Vagina (tissue), 2 donors: ENCODE results near the gene DNMT3A. TPM values are rescaled to one million over a fixed set of nuclear protein-coding genes. Genes with fewer than 3 reads are reported as not detected.

Source experiments
- DNase-seq, 2 donors: peaks; one replicate each; pipeline ENCODE4 v3.0.0-alpha.2; 2017; ENCODE audit errors: extremely low spot score in 2 of 2
- H3K27ac ChIP-seq: fragments of 200-600 bp; sonication (generic); one replicate; pipeline ENCODE4 v1.5.1; 2019
- H3K27me3 ChIP-seq: fragments of 200-600 bp; sonication (generic); one replicate; pipeline ENCODE4 v1.5.1; 2019
- H3K36me3 ChIP-seq, 2 donors: fragments of 200-600 bp; sonication (generic); one replicate each; pipeline ENCODE4 v1.5.1; 2017 to 2019
- H3K4me1 ChIP-seq: fragments of 200-600 bp; sonication (generic); one replicate; pipeline ENCODE4 v1.5.1; 2019
- H3K4me3 ChIP-seq, 2 donors: fragments of 200-600 bp; sonication (generic); 1 replicate in 1 of 2; 2 replicates in 1 of 2; pipeline ENCODE4 v1.5.1; 2016 to 2019
- H3K9me3 ChIP-seq: fragments of 200-600 bp; sonication (generic); one replicate; pipeline ENCODE4 v1.5.1; 2019
- CTCF ChIP-seq, 3 experiments: fragments of 450-650 bp in 2 of 3; fragments of 200-600 bp in 1 of 3; sonication (generic) in 1 of 3; IDR thresholded peaks; one replicate each; pipeline ENCODE4 v1.5.1; 2017 to 2019; ENCODE audit warnings: antibody characterized with exemption in 3 of 3, mild to moderate bottlenecking in 2 of 3, moderate library complexity in 2 of 3
- POLR2A ChIP-seq, 2 donors: fragments of 450-650 bp; IDR thresholded peaks; one replicate each; pipeline ENCODE4 v1.6.1; 2017; ENCODE audit warnings: antibody characterized with exemption in 2 of 2, mild to moderate bottlenecking in 2 of 2, moderate library complexity in 2 of 2
- POLR2AphosphoS5 ChIP-seq, 2 donors: sonication (generic); formaldehyde crosslinking; IDR thresholded peaks; one replicate each; pipeline ENCODE4 v1.9.0; 2017; ENCODE audit warnings: antibody characterized with exemption in 2 of 2, mild to moderate bottlenecking in 2 of 2, low read depth in 1 of 2; ENCODE audit not compliant: insufficient read depth in 1 of 2
- intact Hi-C: fragments of 100-400 bp; cut with DNase I; formaldehyde crosslinking; loops from one replicate; pipeline ENCODE4 v1.15.1; 2023
- total RNA-seq: library from RNA; depleted of rRNA; stranded (reverse); fragments of >200 nt; gene quantifications from one replicate; pipeline ENCODE4 v1.2.3, GENCODE V29; 2016

Gene DNMT3A
- total RNA-seq, 1 donor from 2014 or later = 28.0 TPM

- Histone ChIP-seq H3K4me1 (peaks cover 18% of the 10 kb centered on the region), H3K36me3 (no peaks in the 10 kb centered on the region), H3K4me3 (no peak overlapping the region), H3K27me3 (no peaks in the 10 kb centered on the region), H3K9me3 (no peaks in the 10 kb centered on the region), H3K27ac (no peak overlapping the region)
- no peak for TF ChIP-seq POLR2AphosphoS5 (IDR thresholded peaks at IDR 0.05; ENCODE audit: insufficient read depth in 1 of 2, low read depth in 1 of 2)
- TF ChIP-seq CTCF (IDR thresholded peaks at IDR 0.05) = no peak
- TF ChIP-seq POLR2A (IDR thresholded peaks at IDR 0.05) = no peak
- no peak for DNase-seq
- intact Hi-C loops = no loop called here
These were observed 114.1 kb downstream of the DNMT3A start for GRCh38 chr2:25227576-25227975.

- intact Hi-C loops = no loop called here
- H3K27ac ChIP-seq = no peak overlapping the region
- TF ChIP-seq POLR2AphosphoS5 (IDR thresholded peaks at IDR 0.05; ENCODE audit: insufficient read depth in 1 of 2, low read depth in 1 of 2) (no peak), POLR2A (IDR thresholded peaks at IDR 0.05) (no peak), CTCF (IDR thresholded peaks at IDR 0.05) (no peak)
These were observed 114.9 kb downstream of the DNMT3A start for GRCh38 chr2:25226827-25227226.

GRCh38 chr2:25222477-25223121 lies 119.1 kb downstream of the DNMT3A start:
- no peak overlapping the region for H3K4me3 ChIP-seq
- no peak overlapping the region for H3K27ac ChIP-seq
- intact Hi-C loops = no loop called here
- TF ChIP-seq CTCF (IDR thresholded peaks at IDR 0.05) (no peak), POLR2AphosphoS5 (IDR thresholded peaks at IDR 0.05; ENCODE audit: insufficient read depth in 1 of 2, low read depth in 1 of 2) (no peak), POLR2A (IDR thresholded peaks at IDR 0.05) (no peak)
- no peaks in the 10 kb centered on the region for H3K4me1 ChIP-seq
- no peaks in the 10 kb centered on the region for H3K36me3 ChIP-seq
- DNase-seq = no peak
- H3K27me3 ChIP-seq = no peaks in the 10 kb centered on the region
- H3K9me3 ChIP-seq = no peaks in the 10 kb centered on the region

More at GRCh38 chr2:25226827-25227226, 114.9 kb downstream of the DNMT3A start:
- H3K9me3 ChIP-seq = no peaks in the 10 kb centered on the region
- no peak overlapping the region for H3K4me3 ChIP-seq
- DNase-seq = no peak
- no peaks in the 10 kb centered on the region for H3K36me3 ChIP-seq
- H3K27me3 ChIP-seq = no peaks in the 10 kb centered on the region
- peaks cover 18% of the 10 kb centered on the region for H3K4me1 ChIP-seq

GRCh38 chr2:25221579-25221978 lies 120.1 kb downstream of the DNMT3A start:
- no peak overlapping the region for H3K27ac ChIP-seq
- no peak for TF ChIP-seq POLR2AphosphoS5 (IDR thresholded peaks at IDR 0.05; ENCODE audit: insufficient read depth in 1 of 2, low read depth in 1 of 2)
- H3K36me3 ChIP-seq = no peaks in the 10 kb centered on the region
- H3K9me3 ChIP-seq = no peaks in the 10 kb centered on the region
- intact Hi-C loops = no loop called here
- H3K4me1 ChIP-seq = peaks cover 3% of the 10 kb centered on the region
- no peak overlapping the region for H3K4me3 ChIP-seq
- no peak for DNase-seq
- H3K27me3 ChIP-seq = no peaks in the 10 kb centered on the region

GRCh38 chr2:25220313-25220712 lies 121.4 kb downstream of the DNMT3A start:
- TF ChIP-seq CTCF (IDR thresholded peaks at IDR 0.05) (no peak), POLR2A (IDR thresholded peaks at IDR 0.05) (no peak), POLR2AphosphoS5 (IDR thresholded peaks at IDR 0.05; ENCODE audit: insufficient read depth in 1 of 2, low read depth in 1 of 2) (no peak)
- Histone ChIP-seq H3K9me3 (no peaks in the 10 kb centered on the region), H3K36me3 (no peaks in the 10 kb centered on the region), H3K27me3 (no peaks in the 10 kb centered on the region), H3K4me1 (peaks cover 7% of the 10 kb centered on the region), H3K27ac (no peak overlapping the region), H3K4me3 (no peak overlapping the region)
- intact Hi-C loops = no loop called here
- DNase-seq = no peak
